GM19438 (cell line): ENCODE measurements around the gene FOXJ3.

Experiments
- ATAC-seq: cut with Tn5 transposase; IDR thresholded peaks from one replicate; pipeline ENCODE4 v1.9.1; 2021; ENCODE audit warnings: low read depth; ENCODE audit not compliant: unreplicated experiment

The FOXJ3 gene

GRCh38 chr1:42130061-42130660, 204.9 kb downstream of the FOXJ3 start:
- ATAC-seq: no peak

- no peak for ATAC-seq
Observed at GRCh38 chr1:42128964-42129363, 206.1 kb downstream of the FOXJ3 start.

- no peak for ATAC-seq
Observed at GRCh38 chr1:42128499-42128898, 206.5 kb downstream of the FOXJ3 start.

- ATAC-seq: no peak
Observed at GRCh38 chr1:42127767-42128166, 207.3 kb downstream of the FOXJ3 start.
